ENCODE results near the gene SLC25A4. TPM values are rescaled to one million over a fixed set of nuclear protein-coding genes. Genes with fewer than 3 reads are reported as not detected.

SLC25A4 gene
- total RNA-seq, 2 experiments from 2014 or later: 29.6 to 38.2 TPM

- TF ChIP-seq, protein P1, sequence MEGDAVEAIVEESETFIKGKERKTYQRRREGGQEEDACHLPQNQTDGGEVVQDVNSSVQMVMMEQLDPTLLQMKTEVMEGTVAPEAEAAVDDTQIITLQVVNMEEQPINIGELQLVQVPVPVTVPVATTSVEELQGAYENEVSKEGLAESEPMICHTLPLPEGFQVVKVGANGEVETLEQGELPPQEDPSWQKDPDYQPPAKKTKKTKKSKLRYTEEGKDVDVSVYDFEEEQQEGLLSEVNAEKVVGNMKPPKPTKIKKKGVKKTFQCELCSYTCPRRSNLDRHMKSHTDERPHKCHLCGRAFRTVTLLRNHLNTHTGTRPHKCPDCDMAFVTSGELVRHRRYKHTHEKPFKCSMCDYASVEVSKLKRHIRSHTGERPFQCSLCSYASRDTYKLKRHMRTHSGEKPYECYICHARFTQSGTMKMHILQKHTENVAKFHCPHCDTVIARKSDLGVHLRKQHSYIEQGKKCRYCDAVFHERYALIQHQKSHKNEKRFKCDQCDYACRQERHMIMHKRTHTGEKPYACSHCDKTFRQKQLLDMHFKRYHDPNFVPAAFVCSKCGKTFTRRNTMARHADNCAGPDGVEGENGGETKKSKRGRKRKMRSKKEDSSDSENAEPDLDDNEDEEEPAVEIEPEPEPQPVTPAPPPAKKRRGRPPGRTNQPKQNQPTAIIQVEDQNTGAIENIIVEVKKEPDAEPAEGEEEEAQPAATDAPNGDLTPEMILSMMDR (conservative IDR thresholded peaks at IDR 0.05; ENCODE audit: low read length): no peak
- no peak for TF ChIP-seq EZH2phosphoT487 (IDR thresholded peaks at IDR 0.05; ENCODE audit: borderline replicate concordance, low read depth, low read length)
- Histone ChIP-seq H3K4me3 (ENCODE audit: low read depth, low read length, poor library complexity, severe bottlenecking) (no peak overlapping the region), H3K79me2 (ENCODE audit: insufficient read depth, low read depth, low read length) (peaks cover 17% of the 10 kb centered on the region; the same call in 1 of the 2 replicates), H3K4me1 (ENCODE audit: insufficient read depth, low read length, poor library complexity, severe bottlenecking) (peaks cover 11% of the 10 kb centered on the region), H2AFZ (ENCODE audit: low read length) (no peak overlapping the region), H3K9me2 (ENCODE audit: insufficient read depth, low read length) (no peaks in the 10 kb centered on the region), H3K36me3 (ENCODE audit: insufficient read depth, low read length) (peaks cover 37% of the 10 kb centered on the region), H4K20me1 (ENCODE audit: insufficient read depth, low read length) (peaks cover under 1% of the 10 kb centered on the region; the same call in 1 of the 2 replicates), H3K27ac (ENCODE audit: low read depth, low read length, poor library complexity, severe bottlenecking) (no peak overlapping the region), H3K4me2 (ENCODE audit: low read length) (no peak overlapping the region), H3K9me3 (ENCODE audit: low read length) (no peaks in the 10 kb centered on the region)
- intact Hi-C loops (cut with micrococcal nuclease; ENCODE audit: unreplicated experiment): no loop called here
- POLR2A ChIA-PET: no interaction called here
- no TSS peak for BruUV-seq (replicated peaks)
- no peak for DNase-seq (ENCODE audit: low spot score)
- CTCF ChIA-PET (ENCODE audit: unreplicated experiment): no interaction called here
These were observed 46.7 kb downstream of the SLC25A4 start for GRCh38 chr4:185189606-185190305.

GRCh38 chr4:185190306-185190856, 47.3 kb downstream of the SLC25A4 start:
- Histone ChIP-seq H2AFZ (ENCODE audit: low read length) (no peak overlapping the region), H3K4me2 (ENCODE audit: low read length) (no peak overlapping the region), H3K4me1 (ENCODE audit: insufficient read depth, low read length, poor library complexity, severe bottlenecking) (peaks cover 6% of the 10 kb centered on the region), H3K27ac (ENCODE audit: low read depth, low read length, poor library complexity, severe bottlenecking) (no peak overlapping the region), H3K9me3 (ENCODE audit: low read length) (no peaks in the 10 kb centered on the region), H3K4me3 (ENCODE audit: low read depth, low read length, poor library complexity, severe bottlenecking) (no peak overlapping the region), H3K9me2 (ENCODE audit: insufficient read depth, low read length) (no peaks in the 10 kb centered on the region), H3K79me2 (ENCODE audit: insufficient read depth, low read depth, low read length) (peaks cover 14% of the 10 kb centered on the region; the same call in 1 of the 2 replicates), H3K36me3 (ENCODE audit: insufficient read depth, low read length) (peaks cover 41% of the 10 kb centered on the region), H4K20me1 (ENCODE audit: insufficient read depth, low read length) (peaks cover 3% of the 10 kb centered on the region; the same call in 1 of the 2 replicates)
- no peak for DNase-seq (ENCODE audit: low spot score)
- intact Hi-C loops (cut with micrococcal nuclease; ENCODE audit: unreplicated experiment): no loop called here
- TSS peak; percentile 81 for BruUV-seq (replicated peaks)
- no peak for TF ChIP-seq EZH2phosphoT487 (IDR thresholded peaks at IDR 0.05; ENCODE audit: borderline replicate concordance, low read depth, low read length)
- TF ChIP-seq, protein P1 (conservative IDR thresholded peaks at IDR 0.05; ENCODE audit: low read length): no peak
- POLR2A ChIA-PET: no interaction called here
- CTCF ChIA-PET (ENCODE audit: unreplicated experiment): no interaction called here

GRCh38 chr4:185192059-185192458, 49.0 kb downstream of the SLC25A4 start:
- no peak for DNase-seq (ENCODE audit: low spot score)
- BruUV-seq (replicated peaks): no TSS peak
- H3K4me3 ChIP-seq (ENCODE audit: low read depth, low read length, poor library complexity, severe bottlenecking): no peak overlapping the region
- peaks cover 3% of the 10 kb centered on the region; the same call in 1 of the 2 replicates for H4K20me1 ChIP-seq (ENCODE audit: insufficient read depth, low read length)
- POLR2A ChIA-PET: interaction anchor here (0.6 to 0.7 kb wide), 2 partner anchors 51 to 405 kb away, joined by 3 to 8 read pairs; no protein-coding TSS in a partner anchor
- no peak overlapping the region for H3K27ac ChIP-seq (ENCODE audit: low read depth, low read length, poor library complexity, severe bottlenecking)
- H2AFZ ChIP-seq (ENCODE audit: low read length): no peak overlapping the region
- H3K36me3 ChIP-seq (ENCODE audit: insufficient read depth, low read length): peaks cover 40% of the 10 kb centered on the region
- peaks cover 11% of the 10 kb centered on the region; the same call in 1 of the 2 replicates for H3K79me2 ChIP-seq (ENCODE audit: insufficient read depth, low read depth, low read length)
- H3K9me3 ChIP-seq (ENCODE audit: low read length): no peaks in the 10 kb centered on the region
- H3K4me2 ChIP-seq (ENCODE audit: low read length): 0 out of 2 replicates have a peak overlapping the region, but pooled peaks have one; percentile 1
- TF ChIP-seq, protein P1 (conservative IDR thresholded peaks at IDR 0.05; ENCODE audit: low read length): no peak
- no peak for TF ChIP-seq EZH2phosphoT487 (IDR thresholded peaks at IDR 0.05; ENCODE audit: borderline replicate concordance, low read depth, low read length)
- no peaks in the 10 kb centered on the region for H3K9me2 ChIP-seq (ENCODE audit: insufficient read depth, low read length)
- peaks cover 4% of the 10 kb centered on the region for H3K4me1 ChIP-seq (ENCODE audit: insufficient read depth, low read length, poor library complexity, severe bottlenecking)
- intact Hi-C loops (cut with micrococcal nuclease; ENCODE audit: unreplicated experiment): no loop called here
- CTCF ChIA-PET (ENCODE audit: unreplicated experiment): no interaction called here
